CD8-positive, alpha-beta memory T cell (primary cell): Measurements from ENCODE around the gene CCDC187. TPM values are rescaled to one million over a fixed set of nuclear protein-coding genes. Genes with fewer than 3 reads are reported as not detected.

Experiments
- CTCF ChIA-PET: fragments of 350-600 bp; sonication (Branson Sonifier 250); formaldehyde crosslinking; loops from one replicate; lab custom pipeline; 2021; ENCODE audit warnings: antibody characterized with exemption; lab: Charles Lee
- POLR2A ChIA-PET: fragments of 350-600 bp; sonication (Branson Sonifier 250); formaldehyde crosslinking; loops from one replicate; lab custom pipeline; 2021; ENCODE audit warnings: antibody characterized with exemption; lab: Charles Lee
- DNase-seq, 5 donors: peaks; one replicate each; pipeline versions ENCODE4 v3.0.0 to v3.0.0-alpha.2; 2020 to 2022; ENCODE audit warnings: mixed read lengths in 1 of 5
- H3K27ac ChIP-seq: one replicate; pipeline ENCODE4 v1.7.0; 2013; ENCODE audit warnings: low read depth, mild to moderate bottlenecking, low read length, moderate library complexity
- H3K27me3 ChIP-seq: 2 replicates; pipeline ENCODE4 v1.7.0; 2013; ENCODE audit warnings: low read length, mild to moderate bottlenecking; ENCODE audit not compliant: insufficient read depth, poor library complexity, severe bottlenecking
- H3K36me3 ChIP-seq: 2 replicates; pipeline ENCODE4 v1.7.0; 2013; ENCODE audit warnings: mild to moderate bottlenecking, low read length, moderate library complexity; ENCODE audit not compliant: insufficient read depth
- H3K4me1 ChIP-seq: 2 replicates; pipeline ENCODE4 v1.7.0; 2013; ENCODE audit warnings: mild to moderate bottlenecking, low read length, moderate library complexity; ENCODE audit not compliant: insufficient read depth
- H3K4me3 ChIP-seq: 2 replicates; pipeline ENCODE4 v1.7.0; 2013; ENCODE audit warnings: mild to moderate bottlenecking, low read length
- H3K9me3 ChIP-seq: 2 replicates; pipeline ENCODE4 v1.7.0; 2013; ENCODE audit warnings: mild to moderate bottlenecking, low read length
- H3K27ac Mint-ChIP-seq, 8 donors: one replicate each; pipeline ENCODE4 v1.8.0; 2020 to 2021; ENCODE audit warnings: mixed read lengths in 8 of 8, mild to moderate bottlenecking in 6 of 8, inconsistent platforms in 3 of 8, moderate library complexity in 3 of 8
- H3K27me3 Mint-ChIP-seq, 2 donors: one replicate each; pipeline ENCODE4 v1.8.0; 2020 to 2021; ENCODE audit warnings: mixed read lengths in 2 of 2, mild to moderate bottlenecking in 1 of 2, moderate library complexity in 1 of 2
- H3K36me3 Mint-ChIP-seq, 3 donors: one replicate each; pipeline ENCODE4 v1.8.0; 2020 to 2021; ENCODE audit warnings: mixed read lengths in 3 of 3, inconsistent platforms in 1 of 3, mild to moderate bottlenecking in 1 of 3
- H3K4me1 Mint-ChIP-seq, 3 donors: one replicate each; pipeline ENCODE4 v1.8.0; 2020 to 2021; ENCODE audit warnings: mixed read lengths in 3 of 3, inconsistent platforms in 1 of 3, mild to moderate bottlenecking in 1 of 3
- H3K4me3 Mint-ChIP-seq, 7 donors: one replicate each; pipeline ENCODE4 v1.8.0; 2020 to 2021; ENCODE audit warnings: mixed read lengths in 7 of 7, mild to moderate bottlenecking in 6 of 7, moderate library complexity in 4 of 7, inconsistent platforms in 2 of 7
- H3K9me3 Mint-ChIP-seq, 5 donors: one replicate each; pipeline ENCODE4 v1.8.0; 2020 to 2022; ENCODE audit warnings: mixed read lengths in 5 of 5, mild to moderate bottlenecking in 3 of 5, moderate library complexity in 2 of 5, inconsistent platforms in 1 of 5
- polyA plus RNA-seq: library from polyadenylated mRNA; unstranded; fragments of 300-500 nt; fragmentation: Illumina TruSeq; gene quantifications from one replicate; pipeline ENCODE4 v1.2.3, GENCODE V29; 2021
- total RNA-seq, 2 experiments: library from RNA; stranded (reverse); gene quantifications; one replicate each; pipeline ENCODE4 v1.2.3, GENCODE V29; 2021

The CCDC187 gene
- total and polyA plus RNA-seq, 3 experiments from 2014 or later, result not detected

DNA sequence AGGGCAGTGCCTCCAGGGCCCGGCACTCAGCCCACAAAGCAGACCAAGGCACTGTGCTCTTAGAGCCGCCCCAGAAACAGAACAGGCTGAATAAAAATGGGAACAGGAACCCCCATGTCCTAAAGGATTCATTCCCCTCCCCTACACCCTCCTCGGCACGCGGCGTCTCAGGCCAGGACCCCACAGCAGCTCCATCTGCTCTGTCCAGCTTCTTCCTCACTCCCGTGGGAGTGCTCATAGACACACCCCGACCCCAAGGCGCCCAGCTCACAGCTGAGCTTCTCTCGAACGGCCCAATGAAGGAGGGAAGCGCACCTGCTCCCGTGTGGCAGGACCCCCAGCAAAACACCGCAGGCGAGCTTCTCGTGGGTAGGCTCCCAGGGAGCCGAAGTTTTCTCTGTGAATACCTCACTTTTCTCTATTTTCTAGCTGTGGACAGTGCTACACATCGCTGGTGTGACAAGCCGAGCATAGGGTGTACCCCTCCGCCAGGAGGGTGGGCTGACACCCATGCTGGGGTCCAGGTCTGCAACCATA, 42.9 kb downstream of the CCDC187 start:
- no peaks in the 10 kb centered on the region for H3K36me3 ChIP-seq
- H3K27me3 ChIP-seq, result no peaks in the 10 kb centered on the region
- Mint-ChIP-seq H3K27ac (no peak overlapping the region), H3K4me3 (no peak overlapping the region), H3K36me3 (no peaks in the 10 kb centered on the region), H3K9me3 (no peaks in the 10 kb centered on the region), H3K27me3 (peaks cover 0 to 2% of the 10 kb centered on the region in 2 donors), H3K4me1 (no peaks in the 10 kb centered on the region)
- ChIA-PET POLR2A (no interaction called here), CTCF (no interaction called here)
- no peak for DNase-seq
- H3K9me3 ChIP-seq, result no peaks in the 10 kb centered on the region
- H3K4me1 ChIP-seq, result no peaks in the 10 kb centered on the region
- H3K4me3 ChIP-seq, result no peak overlapping the region
- H3K27ac ChIP-seq, result no peak overlapping the region

- Histone ChIP-seq H3K27ac (no peak overlapping the region), H3K36me3 (no peaks in the 10 kb centered on the region), H3K9me3 (no peaks in the 10 kb centered on the region), H3K4me3 (no peak overlapping the region), H3K4me1 (no peaks in the 10 kb centered on the region), H3K27me3 (no peaks in the 10 kb centered on the region)
- H3K9me3 Mint-ChIP-seq, result no peaks in the 10 kb centered on the region
- H3K36me3 Mint-ChIP-seq, result no peaks in the 10 kb centered on the region
- peaks cover 0 to 3% of the 10 kb centered on the region in 2 donors for H3K27me3 Mint-ChIP-seq
- H3K27ac Mint-ChIP-seq, result no peak overlapping the region
- no peak overlapping the region for H3K4me3 Mint-ChIP-seq
- H3K4me1 Mint-ChIP-seq, result no peaks in the 10 kb centered on the region
- ChIA-PET POLR2A (no interaction called here), CTCF (no interaction called here)
- DNase-seq, result no peak
These were observed 43.4 kb downstream of the CCDC187 start for GRCh38 chr9:136260521-136260920.

DNA sequence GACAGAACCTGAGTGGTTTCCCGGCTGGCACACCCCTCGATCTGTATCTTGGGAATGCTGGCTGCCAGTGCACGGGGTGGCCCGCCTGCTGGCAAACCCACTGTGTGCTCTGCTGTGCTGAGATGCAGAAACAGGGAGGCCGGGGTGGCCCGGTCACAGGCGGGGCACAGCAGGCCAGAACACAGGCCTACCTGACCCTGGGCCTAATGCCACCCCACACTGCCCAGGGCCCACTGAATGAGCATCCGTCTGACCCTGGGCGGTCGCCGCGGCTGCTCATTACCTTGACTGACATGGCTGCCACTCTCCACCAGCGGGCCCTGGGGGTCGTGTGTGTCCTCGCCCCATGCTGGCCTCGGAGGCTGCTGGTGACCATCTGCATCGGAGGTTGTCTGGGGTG, 44.1 kb downstream of the CCDC187 start:
- Histone ChIP-seq H3K27me3 (no peaks in the 10 kb centered on the region), H3K36me3 (no peaks in the 10 kb centered on the region), H3K27ac (no peak overlapping the region), H3K4me3 (no peak overlapping the region), H3K4me1 (no peaks in the 10 kb centered on the region), H3K9me3 (no peaks in the 10 kb centered on the region)
- CTCF ChIA-PET, result no interaction called here
- POLR2A ChIA-PET, result no interaction called here
- Mint-ChIP-seq H3K4me3 (no peak overlapping the region), H3K36me3 (no peaks in the 10 kb centered on the region), H3K4me1 (no peaks in the 10 kb centered on the region), H3K9me3 (no peaks in the 10 kb centered on the region), H3K27me3 (peaks cover 0 to 3% of the 10 kb centered on the region in 2 donors), H3K27ac (no peak overlapping the region)
- no peak for DNase-seq

DNA sequence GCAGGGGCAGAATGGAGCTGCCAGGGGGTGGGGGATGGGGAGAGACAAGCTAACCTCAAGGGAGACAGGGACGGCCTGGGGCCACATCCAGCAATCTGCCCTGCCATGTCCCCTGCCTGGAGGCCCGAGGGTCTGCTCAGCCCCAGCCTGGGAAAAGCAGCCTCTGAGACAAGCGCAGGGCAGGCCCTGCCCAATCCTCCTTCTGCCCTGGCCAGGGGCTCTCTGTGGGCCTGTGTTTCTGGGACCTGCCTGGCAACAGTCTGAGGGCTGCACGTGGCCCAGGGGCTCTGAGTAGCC, 44.4 kb downstream of the CCDC187 start:
- POLR2A ChIA-PET, result no interaction called here
- H3K27me3 Mint-ChIP-seq, result peaks cover 0 to 3% of the 10 kb centered on the region in 2 donors

DNA sequence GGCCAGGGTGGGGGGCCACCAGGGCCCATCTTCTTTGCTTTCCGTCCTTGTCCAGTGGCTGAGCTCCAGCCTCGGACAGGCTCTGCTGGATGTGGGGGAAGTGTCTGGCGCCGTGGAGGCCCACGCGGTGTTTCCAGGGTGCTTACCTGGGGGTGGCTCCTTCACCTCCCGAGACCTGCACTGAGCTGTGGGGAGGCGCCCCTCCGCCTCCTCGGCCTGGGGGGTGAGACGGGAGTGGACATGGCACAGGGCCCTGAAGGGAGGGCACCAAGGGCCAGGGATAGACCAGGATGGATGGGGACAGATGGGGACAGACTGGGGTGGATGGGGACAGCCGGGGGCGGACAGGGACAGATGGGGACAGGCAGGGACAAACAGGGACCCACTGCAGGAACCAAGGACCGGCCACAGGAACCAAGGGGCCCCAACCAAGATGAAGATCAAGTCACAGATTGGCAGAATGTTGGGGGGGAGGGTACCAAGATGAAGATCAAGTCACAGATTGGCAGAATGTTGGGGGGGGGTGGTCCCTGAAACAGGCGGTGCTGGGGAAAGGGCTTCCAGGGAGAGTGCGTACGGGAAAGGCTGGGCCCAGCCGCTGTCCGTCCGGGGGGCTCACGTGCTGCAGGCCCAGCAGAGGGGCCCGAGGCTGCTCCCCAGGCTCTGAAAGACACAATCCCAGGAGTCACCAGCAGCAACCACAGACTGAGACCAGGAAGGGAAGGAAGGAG, 44.9 kb downstream of the CCDC187 start:
- Histone ChIP-seq H3K4me3 (no peak overlapping the region), H3K27ac (no peak overlapping the region), H3K9me3 (no peaks in the 10 kb centered on the region), H3K4me1 (no peaks in the 10 kb centered on the region), H3K27me3 (no peaks in the 10 kb centered on the region), H3K36me3 (no peaks in the 10 kb centered on the region)
- Mint-ChIP-seq H3K4me1 (no peaks in the 10 kb centered on the region), H3K27ac (no peak overlapping the region), H3K4me3 (no peak overlapping the region), H3K36me3 (no peaks in the 10 kb centered on the region), H3K27me3 (peaks cover 0 to 3% of the 10 kb centered on the region in 2 donors), H3K9me3 (no peaks in the 10 kb centered on the region)
- no peak for DNase-seq
- ChIA-PET CTCF (no interaction called here), POLR2A (no interaction called here)

More for the DNA sequence above, 44.4 kb downstream of the CCDC187 start:
- DNase-seq, result no peak
- H3K36me3 ChIP-seq, result no peaks in the 10 kb centered on the region
- H3K4me3 Mint-ChIP-seq, result no peak overlapping the region
- no peaks in the 10 kb centered on the region for H3K36me3 Mint-ChIP-seq
- H3K27ac ChIP-seq, result no peak overlapping the region
- no peaks in the 10 kb centered on the region for H3K27me3 ChIP-seq
- H3K4me3 ChIP-seq, result no peak overlapping the region
- no peaks in the 10 kb centered on the region for H3K4me1 Mint-ChIP-seq
- CTCF ChIA-PET, result no interaction called here
- no peaks in the 10 kb centered on the region for H3K4me1 ChIP-seq
- no peaks in the 10 kb centered on the region for H3K9me3 Mint-ChIP-seq
- H3K9me3 ChIP-seq, result no peaks in the 10 kb centered on the region
- H3K27ac Mint-ChIP-seq, result no peak overlapping the region

GRCh38 chr9:136258299-136258625, 45.6 kb downstream of the CCDC187 start:
- Mint-ChIP-seq H3K36me3 (no peaks in the 10 kb centered on the region), H3K9me3 (no peaks in the 10 kb centered on the region), H3K4me1 (no peaks in the 10 kb centered on the region), H3K27ac (no peak overlapping the region), H3K4me3 (no peak overlapping the region), H3K27me3 (peaks cover 0 to 3% of the 10 kb centered on the region in 2 donors)
- no peaks in the 10 kb centered on the region for H3K9me3 ChIP-seq
- DNase-seq, result no peak
- H3K4me3 ChIP-seq, result no peak overlapping the region
- no peaks in the 10 kb centered on the region for H3K36me3 ChIP-seq
- H3K27me3 ChIP-seq, result no peaks in the 10 kb centered on the region
- ChIA-PET POLR2A (no interaction called here), CTCF (no interaction called here)
- no peaks in the 10 kb centered on the region for H3K4me1 ChIP-seq
- no peak overlapping the region for H3K27ac ChIP-seq

DNA sequence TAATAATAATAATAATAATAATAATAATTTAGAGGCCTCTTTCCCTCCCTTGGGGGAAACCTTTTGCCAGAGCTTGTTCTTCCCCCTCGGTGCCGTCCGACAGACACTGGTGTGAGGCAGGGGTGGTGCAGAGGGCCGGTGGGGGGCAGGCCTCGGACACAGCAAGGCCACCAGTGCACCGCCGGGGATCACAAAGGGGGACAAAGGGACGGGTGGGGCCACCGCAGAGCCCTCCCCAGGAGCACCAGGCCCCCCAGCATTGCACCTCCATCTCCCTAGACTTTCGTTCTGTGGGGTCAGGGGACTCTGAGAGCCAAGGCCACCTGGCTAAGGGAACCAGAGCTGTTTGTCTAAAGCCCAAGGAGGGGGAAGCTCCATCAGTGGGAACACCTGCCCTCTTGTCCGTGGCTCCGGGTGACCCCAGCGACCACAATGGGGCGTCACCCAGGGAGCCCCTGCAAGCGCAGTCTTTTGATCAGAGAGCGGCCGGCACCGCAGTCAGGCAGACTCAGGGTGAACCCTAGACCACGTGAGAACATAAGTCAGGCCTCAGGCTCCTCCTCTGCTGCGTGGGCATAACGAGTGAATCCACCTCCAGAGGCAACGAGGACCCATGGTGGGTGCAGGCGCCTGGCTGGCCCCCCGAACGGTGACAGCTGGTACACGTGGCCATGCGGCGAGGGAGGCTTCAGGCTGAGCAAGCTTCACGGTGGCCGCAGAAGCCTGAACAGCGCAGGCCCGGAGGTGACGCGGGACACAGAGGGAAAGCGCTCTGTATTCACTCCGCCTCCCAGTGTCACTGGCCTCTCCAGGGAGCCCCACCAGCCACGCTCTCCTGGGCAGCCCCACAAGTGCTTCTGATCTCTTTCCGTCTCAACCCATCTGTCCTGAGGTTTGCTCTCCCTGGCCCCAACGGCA, 46.3 kb downstream of the CCDC187 start:
- no peak for DNase-seq
- peaks cover 0 to 3% of the 10 kb centered on the region in 2 donors for H3K27me3 Mint-ChIP-seq
- H3K4me3 ChIP-seq, result no peak overlapping the region
- H3K4me1 Mint-ChIP-seq, result no peaks in the 10 kb centered on the region
- H3K36me3 ChIP-seq, result no peaks in the 10 kb centered on the region
- CTCF ChIA-PET, result no interaction called here
- H3K4me1 ChIP-seq, result no peaks in the 10 kb centered on the region
- POLR2A ChIA-PET, result no interaction called here
- H3K27ac ChIP-seq, result no peak overlapping the region
- H3K27ac Mint-ChIP-seq, result no peak overlapping the region
- H3K36me3 Mint-ChIP-seq, result no peaks in the 10 kb centered on the region
- H3K27me3 ChIP-seq, result no peaks in the 10 kb centered on the region
- H3K9me3 Mint-ChIP-seq, result no peaks in the 10 kb centered on the region
- no peak overlapping the region for H3K4me3 Mint-ChIP-seq
- H3K9me3 ChIP-seq, result no peaks in the 10 kb centered on the region
